GM12873 (cell line): ENCODE results near the gene SLC44A1.

Experiments
- TF ChIP-seq, protein P1 (sequence below): IDR thresholded peaks from 2 replicates; pipeline ENCODE4 v1.5.1; 2012; ENCODE audit warnings: low read depth, mild to moderate bottlenecking, moderate library complexity, low read length, control low read depth; ENCODE audit not compliant: insufficient read depth; ENCODE audit errors: missing control alignments

SLC44A1 gene

DNA sequence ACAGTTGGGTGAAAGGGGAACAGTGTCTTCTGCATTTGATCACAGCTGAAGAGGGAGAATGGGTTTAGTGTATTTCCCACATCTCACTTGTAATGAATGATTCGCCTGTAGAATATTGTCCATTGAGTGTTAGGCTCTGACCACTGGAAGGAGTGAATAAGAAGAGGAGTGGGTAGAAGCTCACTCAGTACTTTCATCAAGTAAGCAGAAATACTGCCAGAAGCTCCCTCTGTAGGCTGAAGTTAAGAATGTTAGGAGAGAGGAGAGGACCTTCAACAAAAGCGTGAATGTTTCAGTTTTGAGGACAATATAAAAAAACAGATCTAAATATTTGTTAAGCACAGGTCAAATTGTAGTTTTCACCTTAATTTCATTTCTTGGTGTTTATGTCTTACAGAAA, 230.9 kb downstream of the SLC44A1 start:
- TF ChIP-seq, protein P1, sequence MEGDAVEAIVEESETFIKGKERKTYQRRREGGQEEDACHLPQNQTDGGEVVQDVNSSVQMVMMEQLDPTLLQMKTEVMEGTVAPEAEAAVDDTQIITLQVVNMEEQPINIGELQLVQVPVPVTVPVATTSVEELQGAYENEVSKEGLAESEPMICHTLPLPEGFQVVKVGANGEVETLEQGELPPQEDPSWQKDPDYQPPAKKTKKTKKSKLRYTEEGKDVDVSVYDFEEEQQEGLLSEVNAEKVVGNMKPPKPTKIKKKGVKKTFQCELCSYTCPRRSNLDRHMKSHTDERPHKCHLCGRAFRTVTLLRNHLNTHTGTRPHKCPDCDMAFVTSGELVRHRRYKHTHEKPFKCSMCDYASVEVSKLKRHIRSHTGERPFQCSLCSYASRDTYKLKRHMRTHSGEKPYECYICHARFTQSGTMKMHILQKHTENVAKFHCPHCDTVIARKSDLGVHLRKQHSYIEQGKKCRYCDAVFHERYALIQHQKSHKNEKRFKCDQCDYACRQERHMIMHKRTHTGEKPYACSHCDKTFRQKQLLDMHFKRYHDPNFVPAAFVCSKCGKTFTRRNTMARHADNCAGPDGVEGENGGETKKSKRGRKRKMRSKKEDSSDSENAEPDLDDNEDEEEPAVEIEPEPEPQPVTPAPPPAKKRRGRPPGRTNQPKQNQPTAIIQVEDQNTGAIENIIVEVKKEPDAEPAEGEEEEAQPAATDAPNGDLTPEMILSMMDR = peak; percentile 7

DNA sequence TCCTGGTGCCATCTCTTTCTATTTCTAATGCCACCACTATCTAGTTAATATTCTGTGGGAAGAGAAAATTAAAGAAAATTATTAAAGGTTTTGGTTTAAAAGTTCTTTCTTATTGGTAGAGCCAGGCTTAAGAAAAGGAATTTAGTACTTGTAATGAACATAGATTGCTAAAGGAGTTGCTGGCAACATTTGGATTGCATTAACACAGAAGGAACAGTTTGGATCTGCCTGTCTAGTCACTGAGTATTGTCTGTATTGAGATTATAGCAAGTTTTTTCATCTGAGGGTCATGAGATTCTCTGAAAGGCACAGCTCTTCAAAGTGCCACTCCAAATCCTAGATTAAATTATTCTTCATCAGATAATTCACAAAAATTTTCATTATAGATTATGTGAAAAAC, 235.4 kb downstream of the SLC44A1 start:
- TF ChIP-seq, protein P1 = no peak

GRCh38 chr9:105483618-105484017, 239.2 kb downstream of the SLC44A1 start:
- TF ChIP-seq, protein P1 = no peak

DNA sequence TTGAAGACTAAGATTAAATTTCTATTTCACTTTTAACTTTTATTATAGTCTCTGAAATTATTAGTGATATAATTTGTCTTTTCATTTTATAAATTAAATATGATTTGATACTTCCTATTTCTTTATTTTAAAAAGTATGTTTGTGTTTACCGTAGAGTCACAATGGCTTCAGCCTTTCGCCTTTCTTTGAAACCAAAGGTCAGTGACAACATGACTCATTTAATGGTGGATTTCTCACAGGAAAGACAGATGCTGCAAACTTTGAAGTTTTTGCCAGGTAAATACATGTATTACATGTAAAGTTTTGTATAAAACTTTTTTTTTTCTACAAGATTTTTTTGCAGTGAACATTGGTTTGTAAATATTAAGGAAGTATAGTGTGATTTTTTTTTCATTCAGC, 239.8 kb downstream of the SLC44A1 start:
- TF ChIP-seq, protein P1 = no peak

DNA sequence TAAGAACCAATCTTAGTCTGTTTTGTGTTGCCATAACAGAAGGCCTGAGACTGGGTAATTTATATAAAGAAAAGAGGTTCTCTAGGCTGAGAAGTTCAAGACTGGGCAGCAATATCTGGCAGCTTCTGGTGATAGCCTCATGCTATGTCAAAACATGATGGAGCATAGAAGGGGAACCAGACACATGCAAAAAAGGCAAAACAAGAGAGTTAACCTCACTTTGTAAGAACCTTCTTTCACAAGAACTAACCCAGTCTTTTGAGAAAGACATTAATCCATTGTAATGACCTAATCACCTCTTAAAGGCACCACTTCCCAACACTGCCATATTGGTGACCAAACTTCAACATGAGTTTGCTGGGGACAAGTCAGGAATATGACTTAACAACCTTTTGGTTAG, 240.7 kb downstream of the SLC44A1 start:
- TF ChIP-seq, protein P1 = no peak
